Bronchial epithelial cell (primary cell): ENCODE results near the gene ZFAND2B. TPM values are rescaled to one million over a fixed set of nuclear protein-coding genes. Genes with fewer than 3 reads are reported as not detected.

ENCODE experiments used
- DNase-seq: peaks from one replicate; pipeline ENCODE4 v3.0.0-alpha.2; 2010; ENCODE audit warnings: low read depth
- FAIRE-seq: peaks from 2 replicates; lab custom pipeline; 2011; peaks lifted over from hg19 to GRCh38; lab: Jason Lieb, UNC
- H3K27me3 ChIP-seq: 2 replicates; pipeline ENCODE4 v1.5.1; 2011; ENCODE audit warnings: low read length; ENCODE audit not compliant: control insufficient read depth, insufficient read depth
- H3K36me3 ChIP-seq: 2 replicates; pipeline ENCODE4 v1.5.1; 2011; ENCODE audit warnings: low read length; ENCODE audit not compliant: control insufficient read depth, insufficient read depth
- H3K4me3 ChIP-seq: 2 replicates; pipeline ENCODE4 v1.5.1; 2011; ENCODE audit warnings: mild to moderate bottlenecking, low read depth, low read length, control low read depth
- CTCF ChIP-seq: IDR thresholded peaks from 2 replicates; pipeline ENCODE4 v1.5.1; 2011; ENCODE audit warnings: mild to moderate bottlenecking, moderate library complexity, low read length, control low read depth, inconsistent platforms; ENCODE audit not compliant: insufficient read depth, severe bottlenecking
- total RNA-seq: library from RNA; depleted of rRNA; stranded (reverse); fragments of >200 nt; gene quantifications from 2 replicates; pipeline ENCODE4 v1.2.1, GENCODE V29; 2014

ZFAND2B gene
- total RNA-seq, 1 donor from 2014 or later, result 59.8 TPM

- Histone ChIP-seq H3K27me3 (no peaks in the 10 kb centered on the region), H3K4me3 (no peak overlapping the region), H3K36me3 (peaks cover 35% of the 10 kb centered on the region)
- DNase-seq (no peak), FAIRE-seq (no peak)
- no peak for TF ChIP-seq CTCF
These were observed 2.9 kb downstream of the ZFAND2B start for GRCh38 chr2:219209236-219210195.

GRCh38 chr2:219210196-219210885 is 3.8 kb downstream of the ZFAND2B start:
- FAIRE-seq (no peak), DNase-seq (no peak)
- Histone ChIP-seq H3K27me3 (no peaks in the 10 kb centered on the region), H3K36me3 (peaks cover 41% of the 10 kb centered on the region), H3K4me3 (no peak overlapping the region)
- no peak for TF ChIP-seq CTCF

GRCh38 chr2:219210886-219211362 is 4.3 kb downstream of the ZFAND2B start:
- DNase-seq (no peak), FAIRE-seq (no peak)
- Histone ChIP-seq H3K4me3 (no peak overlapping the region), H3K36me3 (peaks cover 45% of the 10 kb centered on the region), H3K27me3 (no peaks in the 10 kb centered on the region)
- TF ChIP-seq CTCF, result no peak

GRCh38 chr2:219213026-219213415 is 6.4 kb downstream of the ZFAND2B start:
- DNase-seq, result no peak
- peaks cover 55% of the 10 kb centered on the region for H3K36me3 ChIP-seq
- TF ChIP-seq CTCF, result no peak
- FAIRE-seq, result no peak
- no peaks in the 10 kb centered on the region for H3K27me3 ChIP-seq
- H3K4me3 ChIP-seq, result no peak overlapping the region

GRCh38 chr2:219213486-219214071 is 7.0 kb downstream of the ZFAND2B start:
- no peak overlapping the region for H3K4me3 ChIP-seq
- FAIRE-seq (no peak), DNase-seq (no peak)
- H3K27me3 ChIP-seq, result no peaks in the 10 kb centered on the region
- peaks cover 55% of the 10 kb centered on the region for H3K36me3 ChIP-seq
- TF ChIP-seq CTCF, result no peak
